NT2/D1 (cell line): ENCODE measurements around the gene SPINK2.

Source experiments
- SUZ12 ChIP-seq: IDR thresholded peaks from 2 replicates; pipeline ENCODE4 v1.6.1; 2011; ENCODE audit not compliant: insufficient read length, insufficient read depth; ENCODE audit errors: extremely low read depth
- YY1 ChIP-seq: IDR thresholded peaks from 2 replicates; pipeline ENCODE4 v1.6.1; 2011; ENCODE audit not compliant: insufficient read length, insufficient read depth

GRCh38 chr4:56823933-56824600 is 2.6 kb upstream of the SPINK2 start:
- TF ChIP-seq SUZ12, result no peak
- TF ChIP-seq YY1, result no peak
